Smooth muscle cell (in vitro differentiated cells): ENCODE measurements around the gene TRPC4AP. TPM values are rescaled to one million over a fixed set of nuclear protein-coding genes. Genes with fewer than 3 reads are reported as not detected.

Experiments
- DNase-seq: peaks from one replicate; lab custom pipeline; 2025; ENCODE audit not compliant: unreplicated experiment; lab: John Stamatoyannopoulos, UW
- H2AFZ ChIP-seq: fragments of 200-600 bp; sonication (generic); 2 replicates; pipeline ENCODE4 v1.6.0; 2016; ENCODE audit warnings: antibody characterized with exemption, low read depth, mild to moderate bottlenecking
- H3F3A ChIP-seq: fragments of 200-600 bp; sonication (generic); 2 replicates; pipeline ENCODE4 v1.6.0; 2017; ENCODE audit warnings: antibody characterized with exemption, low read depth
- H3K27ac ChIP-seq: fragments of 200-600 bp; sonication (generic); 2 replicates; pipeline ENCODE4 v1.5.1; 2016; ENCODE audit warnings: low read depth, mild to moderate bottlenecking
- H3K27me3 ChIP-seq: fragments of 200-600 bp; sonication (generic); 2 replicates; pipeline ENCODE4 v1.6.1; 2016; ENCODE audit warnings: low read depth, mild to moderate bottlenecking
- H3K36me3 ChIP-seq: fragments of 200-600 bp; sonication (generic); 2 replicates; pipeline ENCODE4 v1.5.1; 2016; ENCODE audit warnings: low read depth
- H3K4me1 ChIP-seq: fragments of 200-600 bp; sonication (generic); 2 replicates; pipeline ENCODE4 v1.5.1; 2016; ENCODE audit warnings: low read depth
- H3K4me2 ChIP-seq: fragments of 200-600 bp; sonication (generic); 2 replicates; pipeline ENCODE4 v1.6.0; 2016; ENCODE audit warnings: mild to moderate bottlenecking
- H3K4me3 ChIP-seq: fragments of 200-600 bp; sonication (generic); 2 replicates; pipeline ENCODE4 v1.5.1; 2016; ENCODE audit warnings: mild to moderate bottlenecking
- H3K79me2 ChIP-seq: fragments of 200-600 bp; sonication (generic); 2 replicates; pipeline ENCODE4 v1.6.0; 2016; ENCODE audit warnings: low read depth, mild to moderate bottlenecking
- H3K9ac ChIP-seq: fragments of 200-600 bp; sonication (generic); 2 replicates; pipeline ENCODE4 v1.6.0; 2016; ENCODE audit warnings: low read depth
- H3K9me3 ChIP-seq: fragments of 200-600 bp; sonication (generic); replicated peaks from 2 replicates; pipeline ENCODE4 v1.5.1; 2016; ENCODE audit warnings: low read depth
- H4K20me1 ChIP-seq: fragments of 200-600 bp; sonication (generic); 2 replicates; pipeline ENCODE4 v1.6.0; 2016; ENCODE audit warnings: low read depth
- CTCF ChIP-seq: fragments of 200-600 bp; sonication (generic); IDR thresholded peaks from 2 replicates; pipeline ENCODE4 v1.5.1; 2017; ENCODE audit warnings: borderline replicate concordance, mild to moderate bottlenecking, antibody characterized with exemption; ENCODE audit not compliant: insufficient read depth, poor library complexity, severe bottlenecking
- WGBS: methylation state at CpG from one replicate; pipeline ENCODE4 v1.1.7; 2016; ENCODE audit warnings: low lambda C conversion rate; 5-methylcytosine and 5-hydroxymethylcytosine counted together
- polyA plus RNA-seq: library from polyadenylated mRNA; unstranded; fragments of >200 nt; fragmentation: Nextera tagmentation; extraction: Ambion mirVana; gene quantifications from 2 replicates; pipeline ENCODE4 v1.2.1, GENCODE V29; 2016
- total RNA-seq: library from RNA; depleted of rRNA; stranded (reverse); fragments of >200 nt; gene quantifications from 2 replicates; pipeline ENCODE4 v1.2.3, GENCODE V29; 2014

TRPC4AP gene
- total and polyA plus RNA-seq, 2 experiments from 2014 or later, result 77.3 to 95.4 TPM

- DNase-seq, result no peak
- Histone ChIP-seq H3K4me3 (no peak overlapping the region), H3K4me1 (no peaks in the 10 kb centered on the region), H3K36me3 (peaks cover 4% of the 10 kb centered on the region), H3K27me3 (no peaks in the 10 kb centered on the region), H3K4me2 (no peak overlapping the region), H3F3A (peaks cover 11% of the 10 kb centered on the region), H3K79me2 (no peaks in the 10 kb centered on the region), H3K9ac (no peak overlapping the region), H3K9me3 (no peaks in the 10 kb centered on the region), H2AFZ (no peak overlapping the region), H3K27ac (peak overlapping the region; percentile 19), H4K20me1 (peaks cover 99% of the 10 kb centered on the region)
- no peak for TF ChIP-seq CTCF
- WGBS, result 83% methylated on average over 11 of the region's 11 CpGs
Observed at GRCh38 chr20:35018590-35019371, 73.8 kb downstream of the TRPC4AP start.

GRCh38 chr20:35017099-35017835, 75.3 kb downstream of the TRPC4AP start:
- H3K79me2 ChIP-seq, result no peaks in the 10 kb centered on the region
- H2AFZ ChIP-seq, result no peak overlapping the region
- H3K27me3 ChIP-seq, result no peaks in the 10 kb centered on the region
- H3K9me3 ChIP-seq, result no peaks in the 10 kb centered on the region
- no peak overlapping the region for H3K9ac ChIP-seq
- no peak for DNase-seq
- no peak for TF ChIP-seq CTCF
- H3K36me3 ChIP-seq, result peaks cover 7% of the 10 kb centered on the region
- 93% methylated on average over 8 of the region's 8 CpGs for WGBS
- no peaks in the 10 kb centered on the region for H3K4me1 ChIP-seq
- H3K27ac ChIP-seq, result no peak overlapping the region
- H3K4me2 ChIP-seq, result no peak overlapping the region
- peaks cover 11% of the 10 kb centered on the region for H3F3A ChIP-seq
- H4K20me1 ChIP-seq, result peaks cover 98% of the 10 kb centered on the region
- no peak overlapping the region for H3K4me3 ChIP-seq

DNA sequence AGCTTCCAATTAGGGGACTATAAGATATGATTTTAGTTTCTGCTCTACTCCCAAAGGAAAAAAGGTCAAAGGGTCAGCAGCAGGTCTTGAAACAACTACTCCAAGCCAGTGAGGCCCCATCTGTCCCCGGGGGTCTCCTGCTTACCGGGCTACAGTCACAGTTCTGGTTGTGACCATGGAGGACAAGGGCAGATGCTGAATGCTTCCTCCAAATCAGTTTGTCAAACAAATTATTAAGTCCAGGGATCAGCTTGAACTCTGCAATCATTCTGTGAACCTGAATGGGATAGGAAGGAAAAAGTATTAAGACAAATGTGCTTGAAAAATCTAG, 76.8 kb downstream of the TRPC4AP start:
- Histone ChIP-seq H4K20me1 (peaks cover 97% of the 10 kb centered on the region), H3K79me2 (no peaks in the 10 kb centered on the region), H3K27me3 (no peaks in the 10 kb centered on the region), H3K4me1 (no peaks in the 10 kb centered on the region), H3K9ac (no peak overlapping the region), H2AFZ (no peak overlapping the region), H3K4me2 (no peak overlapping the region), H3K9me3 (no peaks in the 10 kb centered on the region), H3K27ac (no peak overlapping the region), H3K4me3 (no peak overlapping the region), H3F3A (peaks cover 11% of the 10 kb centered on the region), H3K36me3 (peaks cover 10% of the 10 kb centered on the region)
- WGBS, result 100% methylated on average over 2 of the region's 2 CpGs
- DNase-seq, result no peak
- TF ChIP-seq CTCF, result no peak
